Muscle of arm (tissue), 12 donors: ENCODE data around the gene ARHGEF28. TPM values are rescaled to one million over a fixed set of nuclear protein-coding genes. Genes with fewer than 3 reads are reported as not detected.

ENCODE experiments used
- DNase-seq: peaks from one replicate; pipeline ENCODE4 v3.0.0-alpha.2; 2013
- polyA plus RNA-seq, 12 donors: library from polyadenylated mRNA; unstranded; fragments of 120-200 nt; gene quantifications; one replicate each; pipeline ENCODE4 v1.2.1, GENCODE V29; 2013; ENCODE audit not compliant: insufficient read length in 12 of 12

Gene ARHGEF28
- polyA plus RNA-seq, 12 donors: 2.0 to 13.4 (median 4.1) TPM; not detected in 1

DNA sequence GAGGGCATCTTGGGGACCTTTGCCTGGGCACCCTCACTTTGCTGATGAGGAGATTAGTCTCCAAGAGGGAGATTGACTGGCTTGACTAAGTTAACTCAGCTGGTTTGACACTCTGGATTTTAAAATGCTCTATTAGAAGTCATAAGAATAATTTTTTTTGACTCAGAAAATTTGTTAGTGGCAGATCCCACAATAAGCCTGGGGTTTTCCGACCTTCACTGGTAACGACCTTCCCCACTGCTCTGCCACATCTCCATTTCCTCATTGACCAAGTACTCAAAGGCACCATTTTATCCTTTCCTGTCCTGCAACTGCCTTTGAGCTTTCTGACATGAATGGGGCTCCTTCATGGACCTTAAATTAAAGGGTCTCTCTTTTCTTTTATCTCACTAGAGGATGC is 67.0 kb downstream of the ARHGEF28 start:
- DNase-seq: no peak

- no peak for DNase-seq
These were observed 67.6 kb downstream of the ARHGEF28 start for GRCh38 chr5:73693573-73694061.

DNA sequence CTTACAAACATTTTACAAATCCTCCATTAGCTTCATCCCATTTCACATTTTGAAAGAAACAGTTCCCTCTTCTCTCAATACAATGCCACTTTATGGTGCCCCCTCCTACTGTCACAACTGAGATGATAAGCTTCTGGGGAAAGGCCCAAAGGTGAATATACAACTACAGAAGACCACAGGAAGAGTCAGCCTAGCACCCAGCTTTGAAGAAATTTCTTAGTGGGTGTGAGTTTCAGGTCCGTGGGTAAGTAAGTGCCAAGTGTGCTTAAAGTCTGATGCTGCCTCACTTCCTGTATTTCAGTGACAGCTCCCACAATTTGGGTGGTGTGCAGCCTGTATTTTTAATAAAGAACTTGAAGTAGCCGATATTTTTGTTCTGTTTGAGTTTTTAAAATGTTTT is 68.1 kb downstream of the ARHGEF28 start:
- no peak for DNase-seq

- no peak for DNase-seq
These were observed 72.0 kb downstream of the ARHGEF28 start for GRCh38 chr5:73698011-73698410.

GRCh38 chr5:73701566-73701965 is 75.6 kb downstream of the ARHGEF28 start:
- no peak for DNase-seq

DNA sequence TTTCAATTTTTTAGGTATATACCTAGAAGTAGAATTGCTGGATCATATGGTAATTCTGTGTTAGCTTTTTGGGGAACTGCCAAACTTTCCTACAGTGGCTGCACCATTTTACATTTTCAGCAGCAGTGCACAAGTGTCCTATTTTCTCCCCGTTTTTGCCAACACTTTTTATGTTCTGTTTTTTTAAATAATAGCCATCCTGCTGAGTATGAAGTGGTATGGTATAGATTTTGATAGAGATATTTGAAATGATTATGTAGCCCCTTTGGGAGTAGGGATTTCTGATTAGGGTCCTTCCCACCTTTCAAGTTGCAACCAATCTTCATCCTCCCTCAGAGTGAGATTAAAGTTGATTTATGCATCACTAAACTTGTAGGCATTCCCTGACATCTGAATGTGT is 76.5 kb downstream of the ARHGEF28 start:
- no peak for DNase-seq

- DNase-seq: no peak
These were observed 77.0 kb downstream of the ARHGEF28 start for GRCh38 chr5:73702951-73703350.

DNA sequence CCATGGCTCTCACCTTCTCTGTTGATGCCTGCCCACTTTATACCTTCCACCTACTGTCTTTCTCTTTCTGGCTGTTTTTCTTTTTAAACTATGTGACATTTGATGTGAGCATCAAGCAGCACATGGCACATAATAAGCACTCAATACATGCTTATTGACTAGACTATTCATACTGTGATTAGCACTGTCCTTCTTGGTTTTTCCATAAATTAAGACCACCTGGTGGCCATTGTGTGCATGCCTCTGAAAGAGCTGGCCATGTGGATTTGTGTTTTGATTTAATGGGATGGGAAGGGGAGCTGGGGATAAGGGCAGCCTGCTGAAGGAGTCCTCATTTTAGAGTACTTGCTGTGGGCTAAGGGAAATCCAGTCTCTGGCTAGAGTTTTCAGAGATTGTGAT is 79.4 kb downstream of the ARHGEF28 start:
- DNase-seq: no peak

DNA sequence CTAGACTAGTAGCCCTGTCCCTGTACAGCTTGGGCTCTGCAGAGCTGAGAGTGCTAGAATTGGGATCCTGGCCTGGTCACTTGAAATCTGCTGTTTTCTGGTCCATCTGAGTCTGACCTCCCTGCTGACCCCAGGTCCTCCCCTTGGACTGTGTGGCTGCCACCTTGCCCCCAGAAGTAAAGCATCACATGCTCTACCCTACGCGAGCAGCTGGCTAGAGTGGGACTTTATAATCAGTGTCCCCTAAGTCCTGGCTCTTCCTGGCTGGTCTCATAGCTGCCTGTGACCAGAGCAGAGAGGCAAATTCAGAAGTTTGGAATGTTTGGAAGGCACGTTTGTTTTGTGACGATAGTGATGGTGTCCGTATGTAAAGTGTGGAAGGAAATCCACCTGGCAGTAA is 81.0 kb downstream of the ARHGEF28 start:
- no peak for DNase-seq

- DNase-seq: no peak
These were observed 83.6 kb downstream of the ARHGEF28 start for GRCh38 chr5:73709536-73710129.

- no peak for DNase-seq
These were observed 90.3 kb downstream of the ARHGEF28 start for GRCh38 chr5:73716284-73716808.

GRCh38 chr5:73718762-73719161 is 92.8 kb downstream of the ARHGEF28 start:
- DNase-seq: no peak

DNA sequence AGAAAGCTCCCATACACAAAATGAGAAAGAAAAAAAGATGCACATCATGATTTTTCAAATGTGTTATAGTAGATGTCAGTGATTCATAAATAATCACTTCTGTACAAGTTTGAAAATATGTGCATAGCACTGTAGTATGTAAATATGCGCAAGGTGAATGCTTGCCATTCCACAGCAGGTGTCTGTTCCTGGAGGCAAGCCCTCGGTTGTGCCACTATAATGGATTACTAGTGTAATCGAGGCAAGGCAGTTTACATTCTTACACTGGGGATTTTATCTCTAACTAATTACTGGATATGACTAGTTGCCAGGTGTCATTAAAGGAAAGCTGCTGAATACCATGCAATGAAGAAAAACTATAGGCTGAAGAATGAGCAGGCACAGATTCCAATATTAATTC is 93.6 kb downstream of the ARHGEF28 start:
- DNase-seq: no peak

GRCh38 chr5:73722231-73722630 is 96.2 kb downstream of the ARHGEF28 start:
- DNase-seq: peak; percentile 27

- DNase-seq: no peak
These were observed 100.1 kb downstream of the ARHGEF28 start for GRCh38 chr5:73726071-73726470.

GRCh38 chr5:73726606-73727231 is 100.7 kb downstream of the ARHGEF28 start:
- DNase-seq: no peak

- DNase-seq: no peak
These were observed 101.5 kb downstream of the ARHGEF28 start for GRCh38 chr5:73727470-73727869.

- DNase-seq: no peak
These were observed 102.7 kb downstream of the ARHGEF28 start for GRCh38 chr5:73728493-73729273.

DNA sequence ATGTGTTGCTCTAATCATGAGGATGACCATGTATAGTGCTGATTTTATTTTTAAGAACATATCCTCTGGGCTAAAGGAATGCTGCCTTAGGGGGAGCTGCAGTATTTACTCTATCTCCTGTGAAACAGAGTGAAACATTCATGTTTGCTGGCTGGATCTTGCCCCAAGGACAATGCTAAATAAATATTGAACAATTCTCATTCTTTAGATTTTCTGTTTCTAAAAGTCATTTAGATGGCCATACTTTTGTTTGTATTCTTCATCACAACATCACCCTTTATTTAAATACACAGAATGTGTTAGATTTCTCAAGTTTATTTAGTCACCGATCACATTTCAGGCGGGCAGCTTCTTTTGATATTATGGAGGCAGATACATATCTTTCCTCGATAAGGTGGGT is 103.3 kb downstream of the ARHGEF28 start:
- no peak for DNase-seq

DNA sequence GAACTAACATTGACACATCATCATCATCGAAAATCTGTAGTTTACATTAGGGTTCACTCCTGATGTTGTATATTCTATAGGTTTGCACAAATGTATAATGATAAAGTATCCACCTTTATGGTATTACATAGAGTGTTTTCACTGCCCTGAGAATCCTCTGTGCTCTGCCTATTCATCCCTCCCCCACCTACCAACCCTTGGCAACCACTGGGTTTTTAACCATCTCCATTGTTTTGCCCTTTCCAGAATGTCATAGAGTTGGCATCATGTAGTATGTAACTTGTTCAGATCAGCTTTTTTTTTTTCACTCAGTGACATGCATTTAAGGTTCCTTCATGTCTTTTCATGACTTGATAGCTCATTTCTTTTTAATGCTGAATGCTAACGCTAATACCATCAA is 106.0 kb downstream of the ARHGEF28 start:
- DNase-seq: no peak

DNA sequence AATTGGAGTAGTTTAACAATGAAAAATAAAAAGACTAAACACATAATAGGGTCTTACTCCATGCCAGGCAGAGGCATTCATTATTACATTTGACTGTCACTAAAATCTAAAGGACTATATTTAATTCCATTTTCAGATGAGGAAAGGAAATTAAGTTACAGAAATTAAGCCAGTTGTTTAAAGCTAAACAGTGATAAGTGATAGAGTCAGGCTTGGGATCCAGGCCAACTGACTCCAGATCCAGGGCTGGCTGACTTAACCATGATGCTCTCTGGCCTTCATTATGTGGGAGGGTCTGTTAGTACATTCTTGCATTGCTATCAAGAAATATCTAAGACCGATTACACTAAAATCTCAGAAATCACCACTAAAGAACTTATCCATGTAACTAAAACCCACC is 107.2 kb downstream of the ARHGEF28 start:
- no peak for DNase-seq

DNA sequence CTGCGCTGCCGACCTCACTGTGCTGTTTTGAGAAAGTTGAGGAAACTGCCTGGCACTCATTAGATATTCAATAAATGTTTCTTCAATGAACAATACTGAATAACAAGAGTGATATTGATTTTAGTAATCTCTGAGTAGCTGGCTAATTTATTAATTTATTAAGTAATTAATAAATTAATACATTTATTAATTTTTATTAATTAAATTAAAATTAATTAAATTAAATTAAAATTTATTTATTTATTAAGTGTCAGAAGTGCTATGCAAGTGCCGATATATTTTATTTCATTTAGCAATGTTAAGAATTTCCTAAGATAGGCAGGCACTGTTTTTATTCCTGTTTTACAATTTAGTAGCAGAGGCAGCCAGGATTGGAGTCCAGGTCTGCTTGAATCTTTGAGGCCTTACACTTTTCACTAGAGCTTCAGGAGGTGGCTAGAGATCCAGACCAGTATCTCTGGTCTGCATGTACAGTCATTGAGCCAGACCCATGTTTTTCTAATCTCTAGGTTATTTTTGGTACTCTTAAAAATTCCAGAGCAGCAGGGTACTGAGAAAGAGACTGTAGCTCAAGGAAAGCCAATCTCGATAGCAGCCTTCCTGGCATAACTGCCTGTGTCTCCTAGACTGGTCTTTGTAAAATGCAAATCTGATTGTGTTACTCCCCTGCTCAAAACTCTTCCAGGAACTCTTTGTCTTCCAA is 109.2 kb downstream of the ARHGEF28 start:
- DNase-seq: no peak
